Measurements from ENCODE around the gene TMEM129.

Gene TMEM129

GRCh38 chr4:1763550-1764080 lies 42.5 kb upstream of the TMEM129 start:
- DNase-seq: peak; percentile 53
- Mint-ChIP-seq H3K27me3 (ENCODE audit: low read depth, poor library complexity) (peaks cover 4% of the 10 kb centered on the region), H3K4me3 (no peak overlapping the region), H3K4me1 (peaks cover 22% of the 10 kb centered on the region), H3K9me3 (no peaks in the 10 kb centered on the region), H3K36me3 (ENCODE audit: low read depth) (no peaks in the 10 kb centered on the region), H3K27ac (no peak overlapping the region)
- TF ChIP-seq CTCF (IDR thresholded peaks at IDR 0.05): peak; percentile 8

DNA sequence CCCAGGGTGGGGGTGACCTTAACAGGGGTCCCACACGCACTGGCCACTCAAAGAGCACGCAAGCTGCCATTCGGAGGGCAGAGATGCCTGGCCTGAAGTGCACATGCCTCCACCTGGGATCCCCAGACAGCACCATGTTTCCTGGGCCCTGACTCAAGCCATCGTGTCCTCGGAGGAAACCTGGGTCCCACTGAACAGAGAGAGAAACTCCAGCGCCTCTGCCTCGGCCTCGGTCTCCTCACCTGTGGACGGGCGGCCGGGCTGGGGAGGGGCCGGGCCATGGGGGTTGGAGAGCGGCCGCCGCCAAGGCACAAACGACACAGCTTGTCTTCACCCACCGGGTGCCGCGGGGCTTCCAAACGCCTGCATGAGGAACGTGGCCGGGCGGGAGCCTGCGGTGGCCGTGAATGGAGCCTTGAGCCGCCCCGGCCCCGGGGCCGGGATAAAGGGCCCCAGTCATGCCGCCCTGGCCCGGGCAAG lies 42.0 kb upstream of the TMEM129 start:
- no peak overlapping the region for H3K4me3 Mint-ChIP-seq
- no peaks in the 10 kb centered on the region for H3K36me3 Mint-ChIP-seq (ENCODE audit: low read depth)
- no peak for TF ChIP-seq CTCF (IDR thresholded peaks at IDR 0.05)
- H3K9me3 Mint-ChIP-seq: no peaks in the 10 kb centered on the region
- H3K27ac Mint-ChIP-seq: no peak overlapping the region
- H3K27me3 Mint-ChIP-seq (ENCODE audit: low read depth, poor library complexity): no peaks in the 10 kb centered on the region
- peaks cover 17% of the 10 kb centered on the region for H3K4me1 Mint-ChIP-seq
- DNase-seq: no peak

GRCh38 chr4:1762264-1763010 lies 41.3 kb upstream of the TMEM129 start:
- Mint-ChIP-seq H3K4me3 (no peak overlapping the region), H3K36me3 (ENCODE audit: low read depth) (no peaks in the 10 kb centered on the region), H3K27me3 (ENCODE audit: low read depth, poor library complexity) (no peaks in the 10 kb centered on the region), H3K9me3 (no peaks in the 10 kb centered on the region), H3K4me1 (peaks cover 24% of the 10 kb centered on the region), H3K27ac (no peak overlapping the region)
- no peak for DNase-seq
- TF ChIP-seq CTCF (IDR thresholded peaks at IDR 0.05): no peak

DNA sequence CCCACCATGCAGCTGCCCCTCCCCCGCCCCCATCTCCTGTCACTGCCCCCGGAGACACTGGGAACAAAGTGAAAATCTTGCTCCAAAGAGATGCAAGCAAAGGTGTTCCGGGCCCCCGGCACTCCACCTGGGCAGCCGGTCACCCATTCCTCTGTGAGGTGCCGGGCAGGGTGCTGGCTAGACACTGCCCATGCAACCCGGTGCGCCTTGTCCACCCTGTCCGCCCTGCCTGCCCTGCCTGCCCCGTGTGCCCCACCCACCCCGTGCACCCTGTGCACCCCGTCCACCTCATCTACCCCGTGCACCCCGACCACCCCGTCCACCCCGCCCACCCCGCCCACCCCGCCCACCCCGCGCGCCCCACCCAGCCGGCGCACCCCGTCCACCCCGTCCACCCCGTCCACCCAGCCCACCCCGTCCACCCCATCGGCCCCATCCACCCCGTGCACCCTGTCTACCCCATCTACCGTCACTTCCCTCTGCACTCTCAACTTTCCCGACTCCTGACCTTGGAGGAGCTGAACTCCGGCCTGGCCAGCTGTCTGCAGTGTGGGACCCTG lies 40.1 kb upstream of the TMEM129 start:
- H3K27me3 Mint-ChIP-seq (ENCODE audit: low read depth, poor library complexity): no peaks in the 10 kb centered on the region
- H3K4me3 Mint-ChIP-seq: no peak overlapping the region
- no peak for DNase-seq
- H3K4me1 Mint-ChIP-seq: peaks cover 25% of the 10 kb centered on the region
- H3K9me3 Mint-ChIP-seq: no peaks in the 10 kb centered on the region
- no peaks in the 10 kb centered on the region for H3K36me3 Mint-ChIP-seq (ENCODE audit: low read depth)
- H3K27ac Mint-ChIP-seq: no peak overlapping the region
- no peak for TF ChIP-seq CTCF (IDR thresholded peaks at IDR 0.05)

GRCh38 chr4:1760521-1761071 lies 39.5 kb upstream of the TMEM129 start:
- Mint-ChIP-seq H3K4me3 (no peak overlapping the region), H3K4me1 (peaks cover 25% of the 10 kb centered on the region), H3K27ac (no peak overlapping the region), H3K9me3 (no peaks in the 10 kb centered on the region), H3K27me3 (ENCODE audit: low read depth, poor library complexity) (no peaks in the 10 kb centered on the region), H3K36me3 (ENCODE audit: low read depth) (no peaks in the 10 kb centered on the region)
- DNase-seq: peak; percentile 30
- TF ChIP-seq CTCF (IDR thresholded peaks at IDR 0.05): no peak

Measured in nephron progenitor cell (in vitro differentiated cells).